ENCODE results near the gene ABCB8. TPM values are rescaled to one million over a fixed set of nuclear protein-coding genes. Genes with fewer than 3 reads are reported as not detected.
A peak's percentile ranks its signal among the peaks of the same experiment; 100 is the strongest.

ABCB8 gene
- total and polyA plus RNA-seq, 9 of the 15 experiments (the other 6 are each of a cell fraction or from before 2014, with no cell fraction given): 7.6 to 106 (median 36.3) TPM

GRCh38 chr7:151008511-151009323 lies 19.5 kb upstream of the ABCB8 start (continued):
- TF ChIP-seq, protein P1, sequence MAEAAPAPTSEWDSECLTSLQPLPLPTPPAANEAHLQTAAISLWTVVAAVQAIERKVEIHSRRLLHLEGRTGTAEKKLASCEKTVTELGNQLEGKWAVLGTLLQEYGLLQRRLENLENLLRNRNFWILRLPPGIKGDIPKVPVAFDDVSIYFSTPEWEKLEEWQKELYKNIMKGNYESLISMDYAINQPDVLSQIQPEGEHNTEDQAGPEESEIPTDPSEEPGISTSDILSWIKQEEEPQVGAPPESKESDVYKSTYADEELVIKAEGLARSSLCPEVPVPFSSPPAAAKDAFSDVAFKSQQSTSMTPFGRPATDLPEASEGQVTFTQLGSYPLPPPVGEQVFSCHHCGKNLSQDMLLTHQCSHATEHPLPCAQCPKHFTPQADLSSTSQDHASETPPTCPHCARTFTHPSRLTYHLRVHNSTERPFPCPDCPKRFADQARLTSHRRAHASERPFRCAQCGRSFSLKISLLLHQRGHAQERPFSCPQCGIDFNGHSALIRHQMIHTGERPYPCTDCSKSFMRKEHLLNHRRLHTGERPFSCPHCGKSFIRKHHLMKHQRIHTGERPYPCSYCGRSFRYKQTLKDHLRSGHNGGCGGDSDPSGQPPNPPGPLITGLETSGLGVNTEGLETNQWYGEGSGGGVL (CRISPR knock-in tag; IDR thresholded peaks at IDR 0.05): no peak
- TF ChIP-seq YBX1 (IDR thresholded peaks at IDR 0.05) (no peak), RAD21 (CRISPR knock-in tag; conservative IDR thresholded peaks at IDR 0.05 in 1 of 2, IDR thresholded peaks at IDR 0.05 in 1 of 2) (peak; percentile 64 to 73), POLR3G (IDR thresholded peaks at IDR 0.05; ENCODE audit: extremely low read depth, insufficient read length, insufficient replicate concordance) (no peak), KHSRP (IDR thresholded peaks at IDR 0.05) (no peak), PHB (CRISPR knock-in tag; IDR thresholded peaks at IDR 0.05) (no peak), GATAD2A (IDR thresholded peaks at IDR 0.05) (peak; percentile 74; the same call in 1 of the 2 replicates), ZNF77 (CRISPR knock-in tag; IDR thresholded peaks at IDR 0.05) (no peak), ATF1 (CRISPR knock-in tag; IDR thresholded peaks at IDR 0.05) (no peak), ATF1 (tag; IDR thresholded peaks at IDR 0.05) (peak; percentile 94), FOSL1 (tag; conservative IDR thresholded peaks at IDR 0.05) (peak; percentile 71), ILK (tag; IDR thresholded peaks at IDR 0.05; ENCODE audit: borderline replicate concordance, low read depth) (no peak), HDAC2 (IDR thresholded peaks at IDR 0.05) (peak; percentile 99), GTF2E2 (tag; IDR thresholded peaks at IDR 0.05) (no peak), NFATC3 (IDR thresholded peaks at IDR 0.05) (peak; percentile 61; the same call in 1 of the 2 replicates), RBM15 (IDR thresholded peaks at IDR 0.05; ENCODE audit: insufficient read depth, low read length) (no peak), E2F5 (CRISPR knock-in tag; IDR thresholded peaks at IDR 0.05) (peak; percentile 21; the same call in 1 of the 2 replicates), ZNF707 (CRISPR knock-in tag; conservative IDR thresholded peaks at IDR 0.05) (peak; percentile 26; the same call in 1 of the 2 replicates), GABPB2 (CRISPR knock-in tag; conservative IDR thresholded peaks at IDR 0.05) (no peak), EP400 (IDR thresholded peaks at IDR 0.05) (peak; percentile 92), PRPF4 (IDR thresholded peaks at IDR 0.05; ENCODE audit: insufficient read depth, low read depth, low read length, poor library complexity, severe bottlenecking) (no peak), PPARD (CRISPR knock-in tag; IDR thresholded peaks at IDR 0.05) (no peak)
- TF ChIP-seq, protein P2, sequence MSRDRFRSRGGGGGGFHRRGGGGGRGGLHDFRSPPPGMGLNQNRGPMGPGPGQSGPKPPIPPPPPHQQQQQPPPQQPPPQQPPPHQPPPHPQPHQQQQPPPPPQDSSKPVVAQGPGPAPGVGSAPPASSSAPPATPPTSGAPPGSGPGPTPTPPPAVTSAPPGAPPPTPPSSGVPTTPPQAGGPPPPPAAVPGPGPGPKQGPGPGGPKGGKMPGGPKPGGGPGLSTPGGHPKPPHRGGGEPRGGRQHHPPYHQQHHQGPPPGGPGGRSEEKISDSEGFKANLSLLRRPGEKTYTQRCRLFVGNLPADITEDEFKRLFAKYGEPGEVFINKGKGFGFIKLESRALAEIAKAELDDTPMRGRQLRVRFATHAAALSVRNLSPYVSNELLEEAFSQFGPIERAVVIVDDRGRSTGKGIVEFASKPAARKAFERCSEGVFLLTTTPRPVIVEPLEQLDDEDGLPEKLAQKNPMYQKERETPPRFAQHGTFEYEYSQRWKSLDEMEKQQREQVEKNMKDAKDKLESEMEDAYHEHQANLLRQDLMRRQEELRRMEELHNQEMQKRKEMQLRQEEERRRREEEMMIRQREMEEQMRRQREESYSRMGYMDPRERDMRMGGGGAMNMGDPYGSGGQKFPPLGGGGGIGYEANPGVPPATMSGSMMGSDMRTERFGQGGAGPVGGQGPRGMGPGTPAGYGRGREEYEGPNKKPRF (IDR thresholded peaks at IDR 0.05; ENCODE audit: low read depth, low read length): no peak
- TF ChIP-seq, protein P3, sequence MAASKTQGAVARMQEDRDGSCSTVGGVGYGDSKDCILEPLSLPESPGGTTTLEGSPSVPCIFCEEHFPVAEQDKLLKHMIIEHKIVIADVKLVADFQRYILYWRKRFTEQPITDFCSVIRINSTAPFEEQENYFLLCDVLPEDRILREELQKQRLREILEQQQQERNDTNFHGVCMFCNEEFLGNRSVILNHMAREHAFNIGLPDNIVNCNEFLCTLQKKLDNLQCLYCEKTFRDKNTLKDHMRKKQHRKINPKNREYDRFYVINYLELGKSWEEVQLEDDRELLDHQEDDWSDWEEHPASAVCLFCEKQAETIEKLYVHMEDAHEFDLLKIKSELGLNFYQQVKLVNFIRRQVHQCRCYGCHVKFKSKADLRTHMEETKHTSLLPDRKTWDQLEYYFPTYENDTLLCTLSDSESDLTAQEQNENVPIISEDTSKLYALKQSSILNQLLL (CRISPR knock-in tag; IDR thresholded peaks at IDR 0.05; ENCODE audit: borderline replicate concordance): no peak

All from K562 (cell line).